IMR-90 (cell line): ENCODE results near the gene EXOC6B. TPM values are rescaled to one million over a fixed set of nuclear protein-coding genes. Genes with fewer than 3 reads are reported as not detected.

Experiments used
- ATAC-seq: fragments of 200-7000 bp; cut with Tn5 transposase; 2 replicates; pipeline ENCODE4 v1.9.1; 2020; ENCODE audit warnings: low read depth, mild to moderate bottlenecking, moderate library complexity
- BruUV-seq: library from RNA; stranded (reverse); fragments of 400-500 nt; replicated peaks from 2 replicates; lab custom pipeline; 2021; lab: Mats Ljungman, UMichigan
- CTCF ChIA-PET: fragments of 300-600 bp; formaldehyde crosslinking; extraction: SDS; loops from one replicate; lab custom pipeline; 2021; ENCODE audit warnings: antibody characterized with exemption; lab: Yijun Ruan, JAX
- POLR2A ChIA-PET: fragments of 300-600 bp; sonication (Branson Sonifier 250); formaldehyde crosslinking; loops from one replicate; lab custom pipeline; 2022; ENCODE audit warnings: antibody characterized with exemption; ENCODE audit not compliant: unreplicated experiment; lab: Charles Lee
- DNase-seq: peaks from one replicate; pipeline ENCODE4 v3.0.0; 2013
- H2AFZ ChIP-seq: replicated peaks from 2 replicates; pipeline ENCODE3; 2013; ENCODE audit warnings: low read length, mild to moderate bottlenecking; ENCODE audit not compliant: poor library complexity
- H2AK5ac ChIP-seq: 2 replicates; pipeline ENCODE4 v1.6.1; 2013; ENCODE audit warnings: low read depth, low read length, inconsistent platforms
- H2AK9ac ChIP-seq: replicated peaks from 2 replicates; pipeline ENCODE3; 2013; ENCODE audit warnings: mild to moderate bottlenecking, low read depth, low read length, moderate library complexity; ENCODE audit not compliant: poor library complexity
- H2BK120ac ChIP-seq: 2 replicates; pipeline ENCODE4 v1.6.1; 2013; ENCODE audit warnings: low read depth, low read length, inconsistent platforms
- H2BK15ac ChIP-seq: 3 replicates; pipeline ENCODE4 v1.6.1; 2013; ENCODE audit warnings: low read depth, low read length, inconsistent platforms
- H2BK20ac ChIP-seq: 2 replicates; pipeline ENCODE4 v1.6.1; 2013; ENCODE audit warnings: low read depth, mild to moderate bottlenecking, inconsistent platforms, low read length, moderate library complexity
- H2BK5ac ChIP-seq: 2 replicates; pipeline ENCODE4 v1.6.1; 2013; ENCODE audit warnings: mild to moderate bottlenecking, low read depth, low read length, inconsistent platforms; ENCODE audit not compliant: poor library complexity, severe bottlenecking
- H3K14ac ChIP-seq: replicated peaks from 2 replicates; pipeline ENCODE4 v1.6.1; 2013; ENCODE audit warnings: low read depth, low read length, inconsistent platforms
- H3K18ac ChIP-seq: 2 replicates; pipeline ENCODE4 v1.6.1; 2013; ENCODE audit warnings: low read depth, low read length, control low read depth
- H3K23ac ChIP-seq: 2 replicates; pipeline ENCODE4 v1.6.1; 2013; ENCODE audit warnings: low read depth, low read length, inconsistent platforms
- H3K27ac ChIP-seq: 2 replicates; pipeline ENCODE4 v1.5.1; 2013; ENCODE audit warnings: mild to moderate bottlenecking, control low read depth, low read length; ENCODE audit not compliant: insufficient read depth
- H3K27me3 ChIP-seq: 2 replicates; pipeline ENCODE4 v1.6.1; 2013; ENCODE audit warnings: low read length; ENCODE audit not compliant: control insufficient read depth, insufficient read depth
- H3K36me3 ChIP-seq: 2 replicates; pipeline ENCODE4 v1.6.1; 2013; ENCODE audit warnings: low read length, mixed read lengths; ENCODE audit not compliant: control insufficient read depth, insufficient read depth
- H3K4ac ChIP-seq: 2 replicates; pipeline ENCODE4 v1.6.1; 2013; ENCODE audit warnings: low read depth, low read length, inconsistent platforms
- H3K4me1 ChIP-seq: 2 replicates; pipeline ENCODE4 v1.6.1; 2013; ENCODE audit warnings: low read length, mixed read lengths; ENCODE audit not compliant: control insufficient read depth, insufficient read depth
- H3K4me2 ChIP-seq: 2 replicates; pipeline ENCODE4 v1.6.1; 2013; ENCODE audit warnings: low read depth, mild to moderate bottlenecking, control low read depth, low read length, moderate library complexity
- H3K4me3 ChIP-seq: 2 replicates; pipeline ENCODE4 v1.5.1; 2013; ENCODE audit warnings: low read depth, mild to moderate bottlenecking, control low read depth, low read length, moderate library complexity; ENCODE audit not compliant: insufficient read depth
- H3K56ac ChIP-seq: 2 replicates; pipeline ENCODE4 v1.6.1; 2013; ENCODE audit warnings: low read length, inconsistent platforms; ENCODE audit not compliant: insufficient read depth; ENCODE audit errors: extremely low read depth
- H3K79me1 ChIP-seq, 2 experiments: 2 replicates each; pipeline ENCODE4 v1.6.1; 2013; ENCODE audit warnings: low read length in 2 of 2, inconsistent platforms in 1 of 2, low read depth in 1 of 2
- H3K9ac ChIP-seq: 2 replicates; pipeline ENCODE4 v1.6.1; 2013; ENCODE audit warnings: low read depth, low read length, control low read depth
- H3K9me1 ChIP-seq: 2 replicates; pipeline ENCODE4 v1.6.1; 2013; ENCODE audit warnings: low read length, inconsistent platforms; ENCODE audit not compliant: insufficient read depth
- H3K9me3 ChIP-seq: 2 replicates; pipeline ENCODE4 v1.6.1; 2013; ENCODE audit warnings: low read length; ENCODE audit not compliant: control insufficient read depth, insufficient read depth
- H4K20me1 ChIP-seq: 2 replicates; pipeline ENCODE4 v1.6.1; 2013; ENCODE audit warnings: low read length, inconsistent platforms; ENCODE audit not compliant: insufficient read depth
- H4K5ac ChIP-seq: 2 replicates; pipeline ENCODE4 v1.6.1; 2013; ENCODE audit warnings: mild to moderate bottlenecking, low read depth, low read length, control low read depth
- H4K8ac ChIP-seq, 2 experiments: 2 replicates each; pipeline ENCODE4 v1.6.1; 2013; ENCODE audit warnings: low read depth in 2 of 2, low read length in 2 of 2, control low read depth in 1 of 2, inconsistent platforms in 1 of 2
- H4K91ac ChIP-seq: 2 replicates; pipeline ENCODE4 v1.6.1; 2013; ENCODE audit warnings: low read depth, low read length, inconsistent platforms; ENCODE audit not compliant: insufficient read depth
- BHLHE40 ChIP-seq: fragments of 150-350 bp; IDR thresholded peaks from 2 replicates; pipeline ENCODE4 v1.6.1; 2016; ENCODE audit warnings: mild to moderate bottlenecking, low read depth, low read length
- CEBPB ChIP-seq: IDR thresholded peaks from 2 replicates; pipeline ENCODE4 v1.6.1; 2012; ENCODE audit warnings: low read depth, low read length, improper control_type of control experiment
- CHD1 ChIP-seq: IDR thresholded peaks from 2 replicates; pipeline ENCODE4 v1.6.1; 2012; ENCODE audit warnings: low read depth, low read length, improper control_type of control experiment
- MAFK ChIP-seq: IDR thresholded peaks from 2 replicates; pipeline ENCODE4 v1.6.1; 2012; ENCODE audit warnings: low read depth, low read length, improper control_type of control experiment
- MXI1 ChIP-seq: IDR thresholded peaks from 2 replicates; pipeline ENCODE4 v1.6.1; 2012; ENCODE audit warnings: low read depth, mild to moderate bottlenecking, low read length, moderate library complexity, borderline replicate concordance
- NFE2L2 ChIP-seq: fragments of 150-350 bp; IDR thresholded peaks from 2 replicates; pipeline ENCODE4 v1.6.1; 2016; ENCODE audit warnings: low read depth, mild to moderate bottlenecking, low read length
- RAD21 ChIP-seq: IDR thresholded peaks from 2 replicates; pipeline ENCODE4 v1.6.1; 2012; ENCODE audit warnings: low read length, improper control_type of control experiment
- RCOR1 ChIP-seq: IDR thresholded peaks from 2 replicates; pipeline ENCODE4 v1.6.1; 2012; ENCODE audit warnings: mild to moderate bottlenecking, low read length, improper control_type of control experiment; ENCODE audit not compliant: insufficient replicate concordance
- SMC3 ChIP-seq: fragments of 150-350 bp; IDR thresholded peaks from 2 replicates; pipeline ENCODE4 v1.6.1; 2016; ENCODE audit warnings: low read depth, mild to moderate bottlenecking, antibody characterized with exemption, low read length, moderate library complexity
- USF2 ChIP-seq: fragments of 150-350 bp; IDR thresholded peaks from 2 replicates; pipeline ENCODE4 v1.6.1; 2017; ENCODE audit warnings: mild to moderate bottlenecking, antibody characterized with exemption, low read length, low read depth
- WGBS, 2 experiments: methylation state at CpG; one replicate each; pipeline versions ENCODE4 v1.1.5 to v1.1.7; 2013; ENCODE audit warnings: missing lambda C conversion rate in 2 of 2; ENCODE audit not compliant: insufficient read length in 1 of 2; ENCODE audit errors: extremely low coverage in 2 of 2; 5-methylcytosine and 5-hydroxymethylcytosine counted together
- dilution Hi-C: fragments of 300-500 bp; cut with HindIII; formaldehyde crosslinking; loops from one replicate; pipeline ENCODE4 v1.14.3; 2018; ENCODE audit warnings: low sequenced_read_pairs; ENCODE audit not compliant: unreplicated experiment
- in situ Hi-C: fragments of 300-500 bp; cut with MboI; formaldehyde crosslinking; loops from 3 replicates; pipeline ENCODE4 v1.14.3; 2019; ENCODE audit warnings: low sequenced_read_pairs, inconsistent platforms, mixed read lengths
- intact Hi-C: fragments of 100-400 bp; cut with micrococcal nuclease; formaldehyde crosslinking; loops from 2 replicates; pipeline ENCODE4 v1.10.0; 2022
- polyA plus RNA-seq, 3 experiments: library from polyadenylated mRNA; depleted of rRNA; stranded (reverse); fragments of >200 nt; gene quantifications; 2 replicates each; pipeline ENCODE4 v1.2.3, GENCODE V29; 2012; ENCODE audit warnings: low replicate concordance in 1 of 3
- total RNA-seq: library from RNA; depleted of rRNA; stranded (reverse); fragments of >200 nt; gene quantifications from 2 replicates; pipeline ENCODE4 v1.2.3, GENCODE V29; 2012
- TF ChIP-seq, protein P1 (sequence below): conservative IDR thresholded peaks from 2 replicates; pipeline ENCODE4 v1.5.1; 2012; ENCODE audit warnings: mild to moderate bottlenecking, low read depth, low read length, improper control_type of control experiment

Gene EXOC6B
- total and polyA plus RNA-seq, 2 of the 4 experiments (the other 2 are of a cell fraction) = 10.2 to 29.4 TPM

GRCh38 chr2:72131916-72132841 lies 693.7 kb downstream of the EXOC6B start:
- Histone ChIP-seq H2AFZ (no peak overlapping the region), H3K23ac (no peak overlapping the region), H3K4me1 (0 out of 2 replicates have a peak, but pooled peaks cover 1% of the 10 kb centered on the region), H3K56ac (no peak overlapping the region), H2AK5ac (no peak overlapping the region), H2BK15ac (no peak overlapping the region), H2BK120ac (no peak overlapping the region), H4K5ac (no peak overlapping the region), H3K9me3 (no peaks in the 10 kb centered on the region), H4K8ac (no peak overlapping the region), H3K9me1 (no peaks in the 10 kb centered on the region), H3K18ac (no peak overlapping the region), H3K79me1 (no peaks in the 10 kb centered on the region), H3K4me3 (no peak overlapping the region), H3K27me3 (peaks cover 31% of the 10 kb centered on the region), H3K4me2 (no peak overlapping the region), H3K27ac (no peak overlapping the region), H3K36me3 (no peaks in the 10 kb centered on the region), H4K20me1 (no peaks in the 10 kb centered on the region), H2BK5ac (no peak overlapping the region), H2BK20ac (no peak overlapping the region), H3K14ac (no peak overlapping the region), H3K9ac (no peak overlapping the region), H2AK9ac (peak overlapping the region; percentile 72), H3K4ac (no peak overlapping the region), H4K91ac (no peak overlapping the region)
- BruUV-seq = no TSS peak
- in situ Hi-C loops (no loop called here), intact Hi-C loops (no loop called here), dilution Hi-C loops (no loop called here)
- no peak for ATAC-seq
- DNase-seq = no peak
- TF ChIP-seq CEBPB = no peak
- no peak for TF ChIP-seq USF2
- TF ChIP-seq BHLHE40 = no peak
- TF ChIP-seq SMC3 = no peak
- TF ChIP-seq NFE2L2 = no peak
- TF ChIP-seq CHD1 = no peak
- no peak for TF ChIP-seq RAD21
- TF ChIP-seq RCOR1 = no peak
- no peak for TF ChIP-seq MAFK
- TF ChIP-seq MXI1 = no peak
- TF ChIP-seq, protein P1, sequence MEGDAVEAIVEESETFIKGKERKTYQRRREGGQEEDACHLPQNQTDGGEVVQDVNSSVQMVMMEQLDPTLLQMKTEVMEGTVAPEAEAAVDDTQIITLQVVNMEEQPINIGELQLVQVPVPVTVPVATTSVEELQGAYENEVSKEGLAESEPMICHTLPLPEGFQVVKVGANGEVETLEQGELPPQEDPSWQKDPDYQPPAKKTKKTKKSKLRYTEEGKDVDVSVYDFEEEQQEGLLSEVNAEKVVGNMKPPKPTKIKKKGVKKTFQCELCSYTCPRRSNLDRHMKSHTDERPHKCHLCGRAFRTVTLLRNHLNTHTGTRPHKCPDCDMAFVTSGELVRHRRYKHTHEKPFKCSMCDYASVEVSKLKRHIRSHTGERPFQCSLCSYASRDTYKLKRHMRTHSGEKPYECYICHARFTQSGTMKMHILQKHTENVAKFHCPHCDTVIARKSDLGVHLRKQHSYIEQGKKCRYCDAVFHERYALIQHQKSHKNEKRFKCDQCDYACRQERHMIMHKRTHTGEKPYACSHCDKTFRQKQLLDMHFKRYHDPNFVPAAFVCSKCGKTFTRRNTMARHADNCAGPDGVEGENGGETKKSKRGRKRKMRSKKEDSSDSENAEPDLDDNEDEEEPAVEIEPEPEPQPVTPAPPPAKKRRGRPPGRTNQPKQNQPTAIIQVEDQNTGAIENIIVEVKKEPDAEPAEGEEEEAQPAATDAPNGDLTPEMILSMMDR = no peak
- WGBS, 2 experiments = 83% methylated on average over 23 of the region's 37 CpGs; no CpG with 5 or more reads in 1 of the 2 experiments
- POLR2A ChIA-PET = no interaction called here
- CTCF ChIA-PET = interaction anchor here (0.5 kb wide), 1 partner anchor 728 kb away, joined by 3 read pairs; no protein-coding TSS in a partner anchor
